ENCODE measurements around the gene GDPD5. TPM values are rescaled to one million over a fixed set of nuclear protein-coding genes. Genes with fewer than 3 reads are reported as not detected.

The GDPD5 gene
- total RNA-seq, 1 experiment from 2014 or later: 28.6 TPM

DNA sequence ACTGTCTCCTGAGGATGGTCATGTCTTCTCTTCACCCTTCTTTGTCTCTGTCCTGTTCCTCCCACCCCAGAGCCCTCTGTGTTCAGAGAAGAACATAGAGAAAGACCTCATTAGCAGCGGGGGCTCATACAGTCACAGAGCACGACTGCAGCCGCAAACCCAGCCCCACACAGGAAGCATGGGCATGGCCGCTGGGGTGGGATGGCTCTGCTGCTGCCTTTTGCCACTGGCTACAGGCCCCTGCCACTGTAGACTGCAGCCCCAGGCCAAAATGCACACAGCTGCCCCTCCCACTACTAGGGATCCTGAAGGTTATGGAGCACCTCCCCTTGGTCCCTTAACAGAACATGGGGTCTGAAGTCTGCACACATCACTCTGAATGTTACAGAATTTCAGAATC, 57.9 kb downstream of the GDPD5 start:
- H3K4me1 ChIP-seq: peaks cover 12% of the 10 kb centered on the region
- intact Hi-C loops (cut with micrococcal nuclease; ENCODE audit: unreplicated experiment): no loop called here
- no peak overlapping the region for H3K4me3 ChIP-seq (ENCODE audit: low read depth, low read length)
- ChIA-PET CTCF (interaction anchor here (0.5 kb wide), 1 partner anchor 15 kb away, joined by 4 read pairs; no protein-coding TSS in a partner anchor), POLR2A (no interaction called here)
- H3K4me3 Mint-ChIP-seq (ENCODE audit: unreplicated experiment): no peak overlapping the region
- H3K27ac Mint-ChIP-seq (ENCODE audit: unreplicated experiment): no peak overlapping the region
- no peak for DNase-seq
- BruUV-seq (replicated peaks): no TSS peak
- H3K27me3 ChIP-seq (replicated peaks; ENCODE audit: control insufficient read depth, insufficient read depth, low read length): no peaks in the 10 kb centered on the region
- H3K36me3 ChIP-seq (ENCODE audit: control insufficient read depth, insufficient read depth, low read length): no peaks in the 10 kb centered on the region
- no peaks in the 10 kb centered on the region for H3K27me3 Mint-ChIP-seq (ENCODE audit: insufficient read depth, unreplicated experiment)
- H3K4me1 Mint-ChIP-seq (ENCODE audit: low read depth, unreplicated experiment): peaks cover 22% of the 10 kb centered on the region
- H3K36me3 Mint-ChIP-seq (ENCODE audit: insufficient read depth, unreplicated experiment): peaks cover 9% of the 10 kb centered on the region
- no peaks in the 10 kb centered on the region for H3K9me3 ChIP-seq
- H3K9me3 Mint-ChIP-seq (ENCODE audit: unreplicated experiment): no peaks in the 10 kb centered on the region
- TF ChIP-seq, protein P1, sequence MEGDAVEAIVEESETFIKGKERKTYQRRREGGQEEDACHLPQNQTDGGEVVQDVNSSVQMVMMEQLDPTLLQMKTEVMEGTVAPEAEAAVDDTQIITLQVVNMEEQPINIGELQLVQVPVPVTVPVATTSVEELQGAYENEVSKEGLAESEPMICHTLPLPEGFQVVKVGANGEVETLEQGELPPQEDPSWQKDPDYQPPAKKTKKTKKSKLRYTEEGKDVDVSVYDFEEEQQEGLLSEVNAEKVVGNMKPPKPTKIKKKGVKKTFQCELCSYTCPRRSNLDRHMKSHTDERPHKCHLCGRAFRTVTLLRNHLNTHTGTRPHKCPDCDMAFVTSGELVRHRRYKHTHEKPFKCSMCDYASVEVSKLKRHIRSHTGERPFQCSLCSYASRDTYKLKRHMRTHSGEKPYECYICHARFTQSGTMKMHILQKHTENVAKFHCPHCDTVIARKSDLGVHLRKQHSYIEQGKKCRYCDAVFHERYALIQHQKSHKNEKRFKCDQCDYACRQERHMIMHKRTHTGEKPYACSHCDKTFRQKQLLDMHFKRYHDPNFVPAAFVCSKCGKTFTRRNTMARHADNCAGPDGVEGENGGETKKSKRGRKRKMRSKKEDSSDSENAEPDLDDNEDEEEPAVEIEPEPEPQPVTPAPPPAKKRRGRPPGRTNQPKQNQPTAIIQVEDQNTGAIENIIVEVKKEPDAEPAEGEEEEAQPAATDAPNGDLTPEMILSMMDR (IDR thresholded peaks at IDR 0.05; ENCODE audit: insufficient read depth in 1 of 2, low read depth in 1 of 2, low read length in 1 of 2, severe bottlenecking in 1 of 2, unreplicated experiment in 1 of 2): no peak

GRCh38 chr11:75467311-75467710, 58.4 kb downstream of the GDPD5 start:
- Mint-ChIP-seq H3K27me3 (ENCODE audit: insufficient read depth, unreplicated experiment) (no peaks in the 10 kb centered on the region), H3K4me3 (ENCODE audit: unreplicated experiment) (no peak overlapping the region), H3K27ac (ENCODE audit: unreplicated experiment) (no peak overlapping the region), H3K36me3 (ENCODE audit: insufficient read depth, unreplicated experiment) (peaks cover 13% of the 10 kb centered on the region), H3K9me3 (ENCODE audit: unreplicated experiment) (no peaks in the 10 kb centered on the region), H3K4me1 (ENCODE audit: low read depth, unreplicated experiment) (peaks cover 26% of the 10 kb centered on the region)
- intact Hi-C loops (cut with micrococcal nuclease; ENCODE audit: unreplicated experiment): no loop called here
- TF ChIP-seq, protein P1 (IDR thresholded peaks at IDR 0.05; ENCODE audit: insufficient read depth in 1 of 2, low read depth in 1 of 2, low read length in 1 of 2, severe bottlenecking in 1 of 2, unreplicated experiment in 1 of 2): no peak
- no peak overlapping the region for H3K4me3 ChIP-seq (ENCODE audit: low read depth, low read length)
- H3K9me3 ChIP-seq: no peaks in the 10 kb centered on the region
- no TSS peak for BruUV-seq (replicated peaks)
- POLR2A ChIA-PET: no interaction called here
- DNase-seq: no peak
- CTCF ChIA-PET: no interaction called here
- peaks cover 18% of the 10 kb centered on the region for H3K4me1 ChIP-seq
- H3K27me3 ChIP-seq (replicated peaks; ENCODE audit: control insufficient read depth, insufficient read depth, low read length): no peaks in the 10 kb centered on the region
- H3K36me3 ChIP-seq (ENCODE audit: control insufficient read depth, insufficient read depth, low read length): no peaks in the 10 kb centered on the region

DNA sequence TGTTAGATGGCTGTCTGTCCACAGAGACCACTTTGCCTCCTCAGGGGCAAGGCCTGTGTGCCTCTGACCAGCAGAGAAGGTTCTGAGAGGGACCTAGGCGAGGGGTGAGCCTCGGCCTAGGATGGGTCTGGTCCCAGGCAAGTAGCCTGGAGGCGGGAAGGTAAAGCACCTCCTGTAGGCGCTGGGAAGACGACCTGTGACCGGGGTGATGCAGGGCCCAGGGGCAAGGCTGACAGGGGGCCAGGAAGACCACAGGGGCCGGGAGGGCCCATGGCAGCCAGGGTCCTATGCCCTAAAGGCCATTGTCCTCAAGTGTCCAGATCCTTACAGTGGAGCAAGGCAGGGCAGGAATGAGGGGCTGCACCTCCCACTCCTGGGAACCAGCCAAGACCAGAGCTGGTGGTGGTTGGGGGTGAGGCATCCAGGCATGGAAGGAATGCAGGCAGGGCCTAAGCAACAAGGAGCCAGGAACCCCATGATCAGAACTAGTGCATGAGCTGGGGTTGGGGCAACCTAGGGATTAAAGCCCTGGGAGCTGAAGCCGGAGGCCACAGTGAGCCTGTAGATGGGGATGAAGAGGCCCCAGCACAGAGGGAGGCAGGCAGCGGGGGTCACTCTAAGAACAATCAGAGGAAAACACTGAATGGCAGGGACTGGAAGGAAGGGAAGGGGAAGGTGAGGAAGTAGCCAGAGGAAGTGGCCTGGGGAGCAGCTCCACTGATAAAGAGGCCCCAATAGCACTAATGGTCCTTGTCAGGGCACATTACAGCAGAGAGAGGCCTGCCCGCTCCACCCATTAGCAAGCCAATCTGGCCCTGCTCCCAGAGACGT, 59.8 kb downstream of the GDPD5 start:
- BruUV-seq (replicated peaks): no TSS peak
- TF ChIP-seq, protein P1 (IDR thresholded peaks at IDR 0.05; ENCODE audit: insufficient read depth in 1 of 2, low read depth in 1 of 2, low read length in 1 of 2, severe bottlenecking in 1 of 2, unreplicated experiment in 1 of 2): no peak
- peaks cover 30% of the 10 kb centered on the region for H3K4me1 Mint-ChIP-seq (ENCODE audit: low read depth, unreplicated experiment)
- H3K36me3 Mint-ChIP-seq (ENCODE audit: insufficient read depth, unreplicated experiment): peaks cover 14% of the 10 kb centered on the region
- ChIA-PET CTCF (interaction anchor here (1.4 kb wide), 1 partner anchor 36 kb away, joined by 4 read pairs; no protein-coding TSS in a partner anchor), POLR2A (no interaction called here)
- Histone ChIP-seq H3K9me3 (no peaks in the 10 kb centered on the region), H3K27me3 (replicated peaks; ENCODE audit: control insufficient read depth, insufficient read depth, low read length) (no peaks in the 10 kb centered on the region), H3K36me3 (ENCODE audit: control insufficient read depth, insufficient read depth, low read length) (no peaks in the 10 kb centered on the region), H3K4me3 (ENCODE audit: low read depth, low read length) (no peak overlapping the region), H3K4me1 (peaks cover 26% of the 10 kb centered on the region)
- no peaks in the 10 kb centered on the region for H3K27me3 Mint-ChIP-seq (ENCODE audit: insufficient read depth, unreplicated experiment)
- no peak for DNase-seq
- no peaks in the 10 kb centered on the region for H3K9me3 Mint-ChIP-seq (ENCODE audit: unreplicated experiment)
- peak overlapping the region; percentile 43 for H3K27ac Mint-ChIP-seq (ENCODE audit: unreplicated experiment)
- intact Hi-C loops (cut with micrococcal nuclease; ENCODE audit: unreplicated experiment): no loop called here
- H3K4me3 Mint-ChIP-seq (ENCODE audit: unreplicated experiment): no peak overlapping the region

Measured in Caco-2 (cell line).